Calu3 (cell line): Measurements from ENCODE around the gene NCAPG. TPM values are rescaled to one million over a fixed set of nuclear protein-coding genes. Genes with fewer than 3 reads are reported as not detected.

Source experiments
- BruUV-seq: library from RNA; stranded (reverse); fragments of 400-500 nt; replicated peaks from 2 replicates; lab custom pipeline; 2021; lab: Mats Ljungman, UMichigan
- CTCF ChIA-PET: fragments of 300-600 bp; sonication (Branson Sonifier 250); formaldehyde crosslinking; loops from one replicate; lab custom pipeline; 2022; ENCODE audit warnings: antibody characterized with exemption; lab: Charles Lee
- DNase-seq: peaks from one replicate; pipeline ENCODE4 v3.0.0; 2022
- H3K27ac Mint-ChIP-seq: one replicate; pipeline ENCODE4 v1.8.0; 2022; ENCODE audit warnings: mixed read lengths; ENCODE audit not compliant: unreplicated experiment
- H3K27me3 Mint-ChIP-seq: one replicate; pipeline ENCODE4 v1.8.0; 2022; ENCODE audit warnings: mixed read lengths; ENCODE audit not compliant: unreplicated experiment
- H3K36me3 Mint-ChIP-seq: one replicate; pipeline ENCODE4 v1.8.0; 2022; ENCODE audit warnings: mild to moderate bottlenecking, moderate library complexity, mixed read lengths; ENCODE audit not compliant: insufficient read depth, unreplicated experiment
- H3K4me1 Mint-ChIP-seq: one replicate; pipeline ENCODE4 v1.8.0; 2022; ENCODE audit warnings: mild to moderate bottlenecking, low read depth, mixed read lengths; ENCODE audit not compliant: unreplicated experiment
- H3K4me3 Mint-ChIP-seq: one replicate; pipeline ENCODE4 v1.8.0; 2022; ENCODE audit warnings: mild to moderate bottlenecking, low read depth, moderate library complexity, mixed read lengths; ENCODE audit not compliant: unreplicated experiment
- H3K9me3 Mint-ChIP-seq: one replicate; pipeline ENCODE4 v1.8.0; 2022; ENCODE audit warnings: low read depth, mixed read lengths; ENCODE audit not compliant: unreplicated experiment
- intact Hi-C: fragments of 100-400 bp; cut with micrococcal nuclease; formaldehyde crosslinking; loops from one replicate; pipeline ENCODE4 v1.10.0; 2022; ENCODE audit not compliant: unreplicated experiment
- total RNA-seq: library from RNA; stranded (reverse); gene quantifications from 2 replicates; pipeline ENCODE4 v1.2.3, GENCODE V29; 2022
- TF ChIP-seq, protein P1 (sequence below): fragments of 200-600 bp; IDR thresholded peaks from one replicate; pipeline ENCODE4 v1.8.0; 2022; ENCODE audit warnings: antibody characterized with exemption; ENCODE audit not compliant: unreplicated experiment

The NCAPG gene
- total RNA-seq, 1 experiment from 2014 or later, result 35.3 TPM

DNA sequence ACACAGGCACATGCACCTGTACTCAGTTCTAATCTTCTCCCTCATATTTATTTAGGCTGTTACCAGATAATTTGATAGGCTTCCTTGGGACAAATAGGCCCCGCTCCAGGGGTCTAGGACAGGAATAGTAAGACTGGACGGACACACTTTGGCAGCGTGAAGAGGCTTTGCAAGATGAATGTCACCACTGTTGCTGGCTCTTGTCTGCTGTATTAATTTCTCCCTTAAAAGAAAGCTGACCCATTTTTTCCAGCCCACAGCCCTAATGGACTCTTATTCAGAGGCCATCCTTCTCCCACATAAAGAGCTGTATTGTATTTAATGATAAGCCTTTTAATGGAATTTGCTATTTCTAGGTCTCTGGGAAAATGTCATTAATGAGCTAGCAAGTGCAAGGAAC lies 47.4 kb upstream of the NCAPG start:
- H3K27me3 Mint-ChIP-seq, result no peaks in the 10 kb centered on the region
- TF ChIP-seq, protein P1, sequence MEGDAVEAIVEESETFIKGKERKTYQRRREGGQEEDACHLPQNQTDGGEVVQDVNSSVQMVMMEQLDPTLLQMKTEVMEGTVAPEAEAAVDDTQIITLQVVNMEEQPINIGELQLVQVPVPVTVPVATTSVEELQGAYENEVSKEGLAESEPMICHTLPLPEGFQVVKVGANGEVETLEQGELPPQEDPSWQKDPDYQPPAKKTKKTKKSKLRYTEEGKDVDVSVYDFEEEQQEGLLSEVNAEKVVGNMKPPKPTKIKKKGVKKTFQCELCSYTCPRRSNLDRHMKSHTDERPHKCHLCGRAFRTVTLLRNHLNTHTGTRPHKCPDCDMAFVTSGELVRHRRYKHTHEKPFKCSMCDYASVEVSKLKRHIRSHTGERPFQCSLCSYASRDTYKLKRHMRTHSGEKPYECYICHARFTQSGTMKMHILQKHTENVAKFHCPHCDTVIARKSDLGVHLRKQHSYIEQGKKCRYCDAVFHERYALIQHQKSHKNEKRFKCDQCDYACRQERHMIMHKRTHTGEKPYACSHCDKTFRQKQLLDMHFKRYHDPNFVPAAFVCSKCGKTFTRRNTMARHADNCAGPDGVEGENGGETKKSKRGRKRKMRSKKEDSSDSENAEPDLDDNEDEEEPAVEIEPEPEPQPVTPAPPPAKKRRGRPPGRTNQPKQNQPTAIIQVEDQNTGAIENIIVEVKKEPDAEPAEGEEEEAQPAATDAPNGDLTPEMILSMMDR, result no peak
- CTCF ChIA-PET, result no interaction called here
- no peak overlapping the region for H3K4me3 Mint-ChIP-seq
- H3K27ac Mint-ChIP-seq, result no peak overlapping the region
- H3K36me3 Mint-ChIP-seq, result no peaks in the 10 kb centered on the region
- no peaks in the 10 kb centered on the region for H3K4me1 Mint-ChIP-seq
- no peaks in the 10 kb centered on the region for H3K9me3 Mint-ChIP-seq
- BruUV-seq, result no TSS peak
- DNase-seq, result no peak
- intact Hi-C loops, result no loop called here

DNA sequence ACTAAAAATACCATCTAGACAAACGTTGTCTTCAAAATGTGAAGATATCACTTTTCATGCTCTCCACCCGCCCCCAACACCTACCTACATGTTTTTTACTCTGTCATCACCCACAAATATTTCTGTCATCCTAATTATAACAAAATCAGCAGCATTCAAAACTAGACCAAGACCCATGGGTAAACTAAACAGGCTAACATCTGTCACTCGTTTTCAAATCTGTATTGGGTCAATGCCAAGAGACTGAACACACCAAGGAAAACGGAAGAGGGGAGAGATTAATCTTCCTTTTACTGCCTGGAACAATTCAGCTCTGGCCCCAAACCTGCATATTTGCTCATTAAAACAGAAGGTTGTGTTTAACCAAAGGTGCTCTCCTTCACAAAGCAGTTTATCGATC lies 46.8 kb upstream of the NCAPG start:
- Mint-ChIP-seq H3K27me3 (no peaks in the 10 kb centered on the region), H3K9me3 (no peaks in the 10 kb centered on the region), H3K4me3 (no peak overlapping the region), H3K4me1 (no peaks in the 10 kb centered on the region), H3K27ac (no peak overlapping the region), H3K36me3 (no peaks in the 10 kb centered on the region)
- no TSS peak for BruUV-seq
- TF ChIP-seq, protein P1, result no peak
- CTCF ChIA-PET, result no interaction called here
- intact Hi-C loops, result no loop called here
- no peak for DNase-seq

DNA sequence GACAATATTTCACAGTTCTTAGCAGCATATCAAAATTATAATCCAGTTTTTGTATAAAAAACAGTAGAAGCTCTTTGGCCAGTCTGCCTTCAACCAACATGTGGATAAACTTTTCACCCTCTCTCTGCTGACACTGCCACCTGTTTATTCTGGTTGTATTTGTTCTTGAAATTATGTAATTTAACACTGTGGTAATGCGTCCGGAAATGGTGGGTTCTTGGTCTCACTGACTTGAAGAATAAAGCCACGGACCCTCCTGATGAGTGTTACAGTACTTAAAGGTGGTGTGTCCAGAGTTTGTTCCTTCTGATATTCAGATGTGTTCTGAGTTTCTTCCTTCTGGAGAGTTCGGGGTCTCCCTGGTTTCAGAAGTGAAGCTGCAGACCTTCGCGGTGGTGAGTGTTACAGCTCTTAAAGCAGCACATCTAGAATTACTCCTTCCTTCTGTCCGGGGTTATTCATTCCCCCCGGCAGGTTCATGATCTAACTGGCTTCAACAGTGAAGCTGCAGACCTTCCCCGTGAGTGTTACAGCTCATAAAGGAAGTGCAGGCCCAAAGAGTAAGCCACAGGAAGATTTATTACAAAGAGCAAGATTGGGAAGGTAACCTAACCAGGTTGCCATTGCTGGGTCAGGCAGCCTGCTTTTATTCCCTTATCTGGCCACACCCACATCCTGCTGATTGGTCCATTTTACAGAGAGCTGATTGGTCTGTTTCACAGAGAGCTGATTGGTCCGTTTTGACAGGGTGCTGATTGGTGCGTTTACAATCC lies 45.1 kb upstream of the NCAPG start:
- H3K36me3 Mint-ChIP-seq, result no peaks in the 10 kb centered on the region
- no peak for DNase-seq
- intact Hi-C loops, result no loop called here
- CTCF ChIA-PET, result no interaction called here
- TF ChIP-seq, protein P1, result no peak
- H3K4me3 Mint-ChIP-seq, result no peak overlapping the region
- no peaks in the 10 kb centered on the region for H3K27me3 Mint-ChIP-seq
- H3K9me3 Mint-ChIP-seq, result no peaks in the 10 kb centered on the region
- no peak overlapping the region for H3K27ac Mint-ChIP-seq
- BruUV-seq, result no TSS peak
- peaks cover 12% of the 10 kb centered on the region for H3K4me1 Mint-ChIP-seq

DNA sequence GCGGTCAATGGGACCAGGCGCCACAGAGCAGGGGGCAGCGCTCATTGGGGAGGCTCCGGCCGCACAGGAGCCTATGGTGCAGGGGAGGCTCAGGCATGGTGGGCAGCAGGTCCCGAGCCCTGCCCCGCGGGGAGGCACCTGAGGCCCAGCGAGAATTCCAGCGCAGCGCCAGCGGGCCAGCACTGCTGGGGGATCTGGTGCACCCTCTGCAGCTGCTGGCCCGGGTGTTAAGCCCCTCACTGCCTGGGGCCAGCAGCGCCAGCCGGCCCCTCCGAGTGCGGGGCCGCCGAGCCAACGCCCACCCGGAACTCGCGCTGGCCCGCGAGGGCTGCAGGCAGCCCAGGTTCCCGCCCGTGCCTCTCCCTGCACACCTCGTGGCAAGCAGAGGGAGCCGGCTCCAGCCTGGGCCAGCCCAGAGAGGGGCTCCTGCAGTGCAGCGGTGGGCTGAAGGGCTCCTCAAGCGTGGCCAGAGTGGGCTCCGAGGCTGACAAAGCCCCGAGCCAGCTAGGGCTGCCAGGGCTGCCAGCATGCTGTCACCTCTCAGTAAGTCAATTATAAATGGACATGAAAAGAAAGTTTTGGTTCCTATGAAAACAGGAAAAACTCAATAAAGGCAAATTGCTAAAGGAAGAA lies 43.8 kb upstream of the NCAPG start:
- Mint-ChIP-seq H3K4me3 (no peak overlapping the region), H3K27me3 (no peaks in the 10 kb centered on the region), H3K27ac (no peak overlapping the region), H3K9me3 (no peaks in the 10 kb centered on the region), H3K4me1 (peaks cover 19% of the 10 kb centered on the region), H3K36me3 (no peaks in the 10 kb centered on the region)
- intact Hi-C loops, result no loop called here
- TF ChIP-seq, protein P1, result no peak
- CTCF ChIA-PET, result no interaction called here
- no peak for DNase-seq
- BruUV-seq, result no TSS peak
